HG03469 (cell line): ENCODE results near the gene VTCN1.
"Not testable (repeated sequence)": the region's sequence is repeated elsewhere in the genome, so short reads cannot be mapped to it uniquely, and the experiment has no call there.

Experiments
- ATAC-seq: cut with Tn5 transposase; IDR thresholded peaks from one replicate; pipeline ENCODE4 v1.9.1; 2021; ENCODE audit warnings: mild to moderate bottlenecking, moderate library complexity, moderate number of reproducible peaks; ENCODE audit not compliant: unreplicated experiment

Gene VTCN1

DNA sequence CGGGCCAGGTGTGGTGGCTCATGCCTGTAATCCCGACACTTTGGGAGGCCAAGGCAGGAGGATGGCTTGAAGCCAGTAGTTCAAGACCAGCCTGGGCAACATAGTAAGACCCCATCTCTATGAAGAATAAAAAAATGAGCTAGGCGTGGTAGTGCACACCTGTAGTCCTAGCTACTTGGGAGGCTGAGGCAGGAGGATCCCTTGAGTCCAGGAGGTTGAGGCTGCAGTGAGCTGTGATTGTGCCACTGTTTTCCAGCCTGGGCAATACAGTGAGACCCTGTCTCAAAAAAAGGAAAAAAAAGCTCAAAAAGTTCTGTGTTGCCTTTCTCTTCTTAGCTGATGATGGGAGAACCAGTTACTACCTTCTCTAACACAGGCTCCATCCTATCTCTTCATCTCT, 108.9 kb downstream of the VTCN1 start:
- ATAC-seq = not testable (repeated sequence)

DNA sequence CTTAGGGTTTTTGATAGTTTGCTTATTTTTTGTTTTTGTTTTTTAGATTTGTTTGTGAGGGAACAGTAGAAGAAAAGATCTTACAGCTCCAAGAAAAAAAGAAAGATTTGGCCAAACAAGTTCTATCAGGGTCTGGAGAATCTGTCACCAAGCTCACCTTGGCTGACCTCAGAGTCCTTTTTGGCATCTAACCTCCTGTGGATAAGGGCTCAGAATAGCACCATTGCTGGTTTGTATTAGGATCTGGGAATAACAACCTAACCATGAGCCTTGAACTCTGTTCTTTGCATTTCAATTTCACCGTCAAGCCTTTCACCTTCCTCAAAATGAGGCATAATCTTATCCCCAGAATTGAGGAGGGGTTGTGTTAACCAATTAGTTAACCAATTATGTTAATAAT, 109.4 kb downstream of the VTCN1 start:
- ATAC-seq = no peak

DNA sequence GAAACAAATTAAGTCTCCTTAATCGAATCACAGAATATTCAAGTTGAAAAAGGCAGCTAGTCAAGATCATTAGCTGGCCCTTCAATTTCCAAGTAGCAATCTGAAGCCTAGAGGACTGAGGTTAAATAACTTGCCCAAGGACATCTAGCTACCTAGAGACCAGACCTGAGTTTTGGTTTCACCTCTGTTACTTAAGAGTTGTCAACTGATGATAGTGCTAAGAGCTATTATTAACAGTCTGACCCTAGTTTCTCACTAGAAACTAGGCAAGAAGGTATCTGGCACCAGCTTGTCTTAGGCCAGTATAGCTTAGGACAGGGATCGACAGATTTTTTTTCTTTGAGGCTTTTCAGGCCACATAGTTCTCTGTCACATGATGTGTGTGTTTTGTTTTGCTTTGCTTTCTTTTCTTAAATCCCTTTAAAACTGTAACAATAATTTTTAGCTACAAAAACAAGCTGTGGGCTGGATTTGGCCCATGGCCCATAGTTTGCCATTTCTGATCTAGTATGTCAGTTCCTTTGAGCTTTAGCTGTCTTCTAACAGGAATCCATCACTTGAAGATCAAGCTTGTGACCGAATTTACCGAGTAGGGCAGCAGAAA, 112.3 kb downstream of the VTCN1 start:
- no peak for ATAC-seq

DNA sequence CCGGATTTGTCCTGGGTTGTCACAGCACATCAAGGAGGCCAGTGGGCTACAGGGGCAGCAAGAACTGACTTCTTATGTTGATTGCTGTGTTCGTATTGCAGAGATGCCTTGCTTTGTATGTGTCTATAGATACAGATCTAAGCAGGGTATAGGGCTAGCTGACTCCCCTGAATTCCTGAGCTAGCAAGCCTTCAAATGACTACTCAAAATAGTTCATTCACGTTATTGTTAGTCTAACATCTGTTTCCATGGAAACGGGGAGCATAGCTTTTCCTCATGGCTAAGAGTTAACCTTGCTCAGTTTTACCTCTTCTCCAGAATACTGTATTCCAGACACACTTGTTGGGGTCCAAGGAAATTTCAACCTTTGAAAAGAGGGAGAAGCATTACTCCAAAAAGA, 113.3 kb downstream of the VTCN1 start:
- no peak for ATAC-seq

DNA sequence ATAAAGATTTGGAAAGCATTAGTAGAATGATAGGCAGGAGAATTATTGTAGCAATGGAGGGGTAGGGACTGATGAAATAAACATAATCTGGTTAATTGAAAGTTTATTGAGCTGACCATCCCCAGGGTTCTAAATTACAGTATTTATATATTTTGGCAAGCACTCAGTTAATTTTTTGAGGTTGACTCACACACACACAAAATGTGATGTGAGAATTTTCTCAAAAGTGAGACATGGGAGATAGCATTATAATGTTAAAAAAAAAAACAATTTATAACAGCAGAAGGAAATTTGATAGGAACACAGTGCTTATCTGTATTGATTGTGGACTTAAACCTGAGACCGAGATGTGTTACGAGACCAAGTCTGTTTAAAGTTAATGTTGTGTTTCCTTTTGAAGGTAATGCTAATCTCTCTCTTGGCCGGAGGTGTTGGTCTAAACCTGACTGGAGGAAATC, 113.7 kb downstream of the VTCN1 start:
- ATAC-seq = no peak

DNA sequence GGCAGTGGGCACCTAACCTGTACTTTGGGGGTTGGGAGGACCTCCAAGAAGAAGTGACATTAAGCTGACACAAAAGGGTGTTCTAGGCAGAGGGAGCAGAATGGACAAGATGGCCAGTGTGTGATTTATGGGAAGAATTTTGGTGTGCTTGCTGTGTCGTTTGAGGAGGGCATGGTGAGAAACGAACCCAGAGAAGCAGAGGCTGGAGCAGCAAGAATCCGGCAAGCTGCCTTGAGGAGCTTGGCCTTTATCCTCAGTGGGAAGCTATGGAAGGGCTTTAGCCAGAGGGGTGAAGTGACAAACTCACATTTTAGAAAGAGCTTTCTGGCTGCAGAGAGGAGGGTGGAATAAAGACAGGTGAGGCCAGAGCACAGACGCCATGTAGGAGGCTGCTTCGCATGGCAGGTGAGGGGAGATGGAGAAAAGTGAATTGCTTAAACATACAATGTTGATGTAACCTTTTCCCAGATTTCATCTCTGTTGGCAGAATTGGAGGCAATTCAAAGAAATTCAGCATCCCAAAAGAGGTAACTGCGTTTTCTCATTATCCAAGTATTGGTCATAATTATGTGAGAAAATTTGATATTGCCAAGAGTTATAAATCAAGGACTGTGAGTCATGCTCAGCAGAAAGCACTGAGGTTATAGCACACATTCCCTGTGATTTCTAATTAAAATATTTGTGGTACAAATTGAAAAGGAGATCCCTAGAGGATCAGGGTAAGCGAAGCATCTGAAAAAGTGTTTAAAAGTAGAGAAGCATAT, 115.7 kb downstream of the VTCN1 start:
- ATAC-seq = no peak

DNA sequence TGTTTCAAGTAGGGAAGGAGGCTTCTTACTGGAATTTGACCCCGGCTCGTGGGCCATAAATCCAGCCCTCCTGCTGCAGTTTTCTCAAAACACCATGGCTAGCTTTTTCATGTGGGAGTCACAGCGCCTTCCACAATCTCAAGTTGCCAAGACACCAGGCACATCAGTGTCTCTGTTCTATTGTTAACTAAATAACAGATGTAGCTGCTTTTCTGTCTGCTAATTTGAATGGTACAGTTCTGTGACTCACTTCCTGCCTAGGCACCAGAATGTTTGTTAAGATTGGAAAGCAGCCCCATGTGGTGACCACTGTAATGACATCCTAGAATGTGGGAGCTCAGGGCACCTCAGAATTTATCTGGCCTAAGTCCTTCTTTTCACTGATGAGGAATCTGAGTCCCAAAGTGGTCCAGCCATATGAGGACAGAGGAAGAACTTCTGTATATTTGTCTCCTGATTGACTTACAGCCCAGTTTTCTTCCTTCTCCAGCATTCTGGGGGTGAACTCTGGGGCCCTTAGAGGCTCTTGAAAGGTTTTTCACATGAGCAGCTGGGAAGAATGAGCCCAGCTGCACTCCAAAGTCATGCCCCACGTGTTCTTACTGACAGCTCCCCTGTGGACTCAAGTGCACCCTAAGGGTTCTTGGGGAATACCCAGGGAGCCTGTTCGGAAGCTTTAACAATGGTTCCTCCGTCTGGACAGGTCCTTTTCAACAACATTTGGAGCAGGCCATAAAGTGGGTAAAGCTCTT, 116.7 kb downstream of the VTCN1 start:
- ATAC-seq = no peak
